GM20000 (cell line): ENCODE results near the gene UPB1.

Experiments
- DNase-seq: peaks from one replicate; pipeline ENCODE4 v3.0.0; 2012; ENCODE audit warnings: low spot score
- TF ChIP-seq, protein P1 (sequence below): IDR thresholded peaks from 2 replicates; pipeline ENCODE4 v1.5.1; 2012; ENCODE audit warnings: mild to moderate bottlenecking, control low read depth; ENCODE audit errors: extremely low read depth, missing control alignments

The UPB1 gene

DNA sequence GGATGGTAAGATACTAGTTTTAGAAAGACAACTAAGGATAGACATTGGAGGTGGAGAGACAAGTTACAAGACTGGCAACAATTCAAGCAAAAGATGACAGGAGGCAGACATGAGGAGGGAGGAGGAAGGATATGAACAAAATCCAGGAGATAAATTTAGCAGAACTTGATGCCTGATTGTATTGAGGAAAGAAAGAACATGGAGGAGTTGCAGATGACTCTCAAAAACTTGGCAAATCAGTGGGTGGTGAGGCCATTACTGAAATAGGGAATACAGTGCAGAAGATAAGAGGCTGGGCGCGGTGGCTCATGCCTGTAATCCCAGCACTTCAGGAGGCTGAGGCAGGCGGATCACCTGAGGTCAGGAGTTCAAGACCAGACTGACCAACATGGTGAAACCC is 2.7 kb upstream of the UPB1 start:
- DNase-seq: no peak
- TF ChIP-seq, protein P1, sequence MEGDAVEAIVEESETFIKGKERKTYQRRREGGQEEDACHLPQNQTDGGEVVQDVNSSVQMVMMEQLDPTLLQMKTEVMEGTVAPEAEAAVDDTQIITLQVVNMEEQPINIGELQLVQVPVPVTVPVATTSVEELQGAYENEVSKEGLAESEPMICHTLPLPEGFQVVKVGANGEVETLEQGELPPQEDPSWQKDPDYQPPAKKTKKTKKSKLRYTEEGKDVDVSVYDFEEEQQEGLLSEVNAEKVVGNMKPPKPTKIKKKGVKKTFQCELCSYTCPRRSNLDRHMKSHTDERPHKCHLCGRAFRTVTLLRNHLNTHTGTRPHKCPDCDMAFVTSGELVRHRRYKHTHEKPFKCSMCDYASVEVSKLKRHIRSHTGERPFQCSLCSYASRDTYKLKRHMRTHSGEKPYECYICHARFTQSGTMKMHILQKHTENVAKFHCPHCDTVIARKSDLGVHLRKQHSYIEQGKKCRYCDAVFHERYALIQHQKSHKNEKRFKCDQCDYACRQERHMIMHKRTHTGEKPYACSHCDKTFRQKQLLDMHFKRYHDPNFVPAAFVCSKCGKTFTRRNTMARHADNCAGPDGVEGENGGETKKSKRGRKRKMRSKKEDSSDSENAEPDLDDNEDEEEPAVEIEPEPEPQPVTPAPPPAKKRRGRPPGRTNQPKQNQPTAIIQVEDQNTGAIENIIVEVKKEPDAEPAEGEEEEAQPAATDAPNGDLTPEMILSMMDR: no peak

DNA sequence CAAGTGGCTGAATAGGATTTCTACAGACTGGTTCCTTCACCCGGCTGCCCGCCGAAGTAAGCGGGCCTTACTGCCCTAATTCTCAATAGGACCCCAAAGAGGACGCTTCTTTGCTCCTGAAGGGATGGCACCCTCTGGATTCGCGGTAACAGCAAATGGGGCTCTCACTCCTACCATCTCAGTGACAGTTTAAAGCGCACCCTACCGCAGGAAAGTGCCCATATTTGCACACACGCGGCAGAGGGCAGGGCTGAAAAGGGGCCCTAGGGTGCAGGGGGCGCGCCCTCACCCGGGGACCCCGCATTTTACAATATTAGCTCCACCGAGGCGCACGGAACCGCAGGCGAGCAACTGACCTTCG is 985 bp upstream of the UPB1 start:
- TF ChIP-seq, protein P1: no peak
- no peak for DNase-seq

DNA sequence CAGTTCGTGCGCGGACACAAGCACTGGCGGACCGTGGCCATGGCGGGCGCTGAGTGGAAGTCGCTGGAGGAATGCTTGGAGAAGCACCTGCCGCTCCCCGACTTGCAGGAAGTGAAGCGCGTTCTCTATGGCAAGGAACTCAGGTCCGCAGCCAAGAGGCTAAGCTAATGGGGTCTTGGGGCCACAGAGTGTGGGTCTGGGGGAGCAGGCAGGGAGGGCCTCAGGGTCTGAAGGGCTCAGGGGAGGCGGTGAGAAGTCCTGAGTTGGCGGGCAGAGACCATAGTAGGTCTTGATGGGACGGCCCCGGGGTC is 188 bp downstream of the UPB1 start:
- DNase-seq: no peak
- TF ChIP-seq, protein P1: no peak

DNA sequence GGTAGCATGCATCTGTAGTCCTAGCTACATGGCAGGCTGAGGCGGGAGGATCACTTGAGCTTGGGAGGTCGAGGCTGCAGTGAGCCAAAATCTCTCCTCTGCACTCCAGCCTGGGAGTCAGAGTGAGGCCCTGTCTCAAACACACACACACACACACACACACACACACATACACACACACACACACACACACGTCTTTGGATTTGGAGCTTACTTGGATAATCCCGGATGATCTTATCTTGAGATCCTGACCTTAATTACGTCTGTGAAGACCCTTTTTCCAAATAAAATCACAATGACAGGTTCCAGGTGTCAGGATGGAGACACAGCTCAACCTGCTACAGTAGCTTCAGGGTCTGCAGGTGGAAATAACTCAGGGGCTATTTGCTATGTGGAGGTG is 1.1 kb downstream of the UPB1 start:
- TF ChIP-seq, protein P1: no peak
- no peak for DNase-seq

DNA sequence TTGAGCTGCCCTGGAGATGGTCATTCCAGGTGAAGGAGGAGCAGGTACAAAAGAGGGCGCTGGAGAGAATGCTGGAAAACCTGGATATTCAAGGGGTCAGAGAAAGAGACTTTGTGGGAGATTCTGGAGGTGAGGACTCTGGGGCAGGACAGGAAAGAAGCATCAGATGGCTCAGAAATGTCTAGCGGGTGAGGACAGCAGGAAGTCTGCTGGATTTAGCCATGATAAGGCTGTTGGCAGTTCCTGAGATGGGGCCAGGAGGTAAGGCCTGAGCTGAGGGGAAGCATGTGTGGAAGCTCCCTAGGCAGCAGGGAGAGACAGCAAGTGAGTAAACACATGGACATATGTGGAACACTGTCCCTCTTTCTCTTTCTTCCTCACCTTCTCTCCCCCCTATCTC is 1.5 kb downstream of the UPB1 start:
- DNase-seq: no peak
- TF ChIP-seq, protein P1: no peak

DNA sequence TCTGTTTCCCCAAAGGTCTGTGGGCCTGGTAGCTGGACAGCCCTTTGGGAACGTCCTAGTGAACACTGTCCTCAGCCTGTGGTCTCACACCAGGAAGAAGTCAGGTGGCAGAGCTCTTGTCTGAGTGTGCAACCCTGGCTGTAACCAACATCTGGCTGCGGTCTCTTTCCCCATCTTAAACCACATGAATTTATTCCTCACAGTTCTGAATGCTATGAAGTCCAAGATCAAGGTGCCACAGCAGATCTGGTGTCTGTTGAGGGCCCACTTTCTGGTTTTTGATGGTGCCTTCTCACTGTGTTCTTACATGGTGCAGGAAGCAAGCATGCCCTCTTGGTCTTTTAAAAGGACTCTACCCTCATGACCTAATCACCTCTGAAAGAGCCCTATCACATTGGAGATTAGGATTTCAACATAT is 2.7 kb downstream of the UPB1 start:
- TF ChIP-seq, protein P1: no peak
- no peak for DNase-seq

DNA sequence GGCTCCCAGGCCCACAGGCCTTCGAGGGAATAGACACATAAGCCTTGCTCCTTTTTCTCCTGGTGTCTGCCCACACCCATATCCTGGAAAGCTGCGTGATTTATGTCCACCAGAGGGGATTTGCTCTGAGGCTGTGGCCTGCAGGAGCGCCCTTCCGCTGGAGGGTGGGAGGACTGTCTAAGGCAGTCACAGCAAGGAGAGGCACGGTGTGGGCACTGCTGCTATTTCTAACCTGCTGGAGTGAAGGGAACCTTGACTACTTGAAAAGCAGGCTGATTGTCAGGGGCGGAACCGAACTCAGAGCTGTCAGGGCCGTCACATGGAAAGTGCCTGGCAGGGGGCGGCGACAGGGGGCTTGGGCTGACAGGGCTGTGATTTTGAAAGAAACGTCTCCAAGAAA is 3.7 kb downstream of the UPB1 start:
- TF ChIP-seq, protein P1: no peak
- DNase-seq: no peak
